Peyer's patch (tissue), 4 donors: ENCODE measurements around the gene CCDC63. TPM values are rescaled to one million over a fixed set of nuclear protein-coding genes. Genes with fewer than 3 reads are reported as not detected.

Experiments used
- DNase-seq, 3 donors: peaks; one replicate each; pipeline ENCODE4 v3.0.0-alpha.2; 2017 to 2019
- H3K27ac ChIP-seq, 4 donors: fragments of 200-600 bp; sonication (generic); one replicate each; pipeline ENCODE4 v1.5.1; 2016 to 2019
- H3K27me3 ChIP-seq, 2 donors: fragments of 200-600 bp; sonication (generic); one replicate each; pipeline ENCODE4 v1.5.1; 2019
- H3K36me3 ChIP-seq, 3 donors: fragments of 200-600 bp; sonication (generic); one replicate each; pipeline ENCODE4 v1.5.1; 2016 to 2019
- H3K4me1 ChIP-seq, 4 donors: fragments of 200-600 bp; sonication (generic); one replicate each; pipeline ENCODE4 v1.5.1; 2016 to 2019
- H3K4me3 ChIP-seq, 4 donors: fragments of 200-600 bp; sonication (generic); 1 replicate in 3 of 4; 2 replicates in 1 of 4; pipeline ENCODE4 v1.5.1; 2016 to 2019; ENCODE audit warnings: mild to moderate bottlenecking in 1 of 4
- H3K9me3 ChIP-seq, 4 donors: fragments of 200-600 bp; sonication (generic); one replicate each; pipeline ENCODE4 v1.5.1; 2016 to 2019; ENCODE audit warnings: mild to moderate bottlenecking in 1 of 4
- POLR2A ChIP-seq, 2 donors: fragments of 450-650 bp; IDR thresholded peaks; one replicate each; pipeline ENCODE4 v1.5.1; 2017; ENCODE audit warnings: antibody characterized with exemption in 2 of 2, mild to moderate bottlenecking in 2 of 2, moderate library complexity in 2 of 2
- total RNA-seq, 4 donors: library from RNA; depleted of rRNA; stranded (reverse); fragments of >200 nt; gene quantifications; one replicate each; pipeline ENCODE4 v1.1.0, GENCODE V29; 2016
- TF ChIP-seq, protein P1 (sequence below), 6 experiments: fragments of 450-650 bp in 4 of 6; fragments of 200-600 bp in 2 of 6; sonication (generic) in 1 of 6; IDR thresholded peaks; one replicate each; pipeline ENCODE4 v1.5.1; 2017 to 2019; ENCODE audit warnings: antibody characterized with exemption in 6 of 6, mild to moderate bottlenecking in 3 of 6, moderate library complexity in 1 of 6

Gene CCDC63
- total RNA-seq, 4 donors from 2014 or later = not detected

DNA sequence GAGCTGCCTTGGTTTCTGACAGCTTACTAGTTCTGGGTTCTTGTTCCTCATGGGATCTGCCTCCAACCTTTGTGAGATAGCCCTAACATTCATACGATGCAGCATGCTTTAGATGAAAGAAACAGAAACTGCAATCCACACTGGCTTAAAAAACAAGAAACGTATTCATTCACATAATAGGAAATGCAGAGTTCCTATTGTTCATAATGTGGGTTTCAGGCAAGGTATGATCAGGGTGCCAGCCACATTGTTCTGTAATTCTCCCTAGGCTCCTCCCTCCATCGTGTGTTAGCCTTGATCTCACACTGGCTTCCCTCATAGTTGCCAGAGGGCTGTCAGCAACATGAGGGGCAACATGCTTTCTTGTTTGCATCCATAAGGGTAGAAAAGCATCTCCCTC lies 2.7 kb upstream of the CCDC63 start:
- Histone ChIP-seq H3K27me3 (no peaks in the 10 kb centered on the region), H3K4me3 (no peak overlapping the region), H3K27ac (no peak overlapping the region), H3K4me1 (peaks cover 0 to 3% (median 0%) of the 10 kb centered on the region in 4 donors), H3K9me3 (no peaks in the 10 kb centered on the region), H3K36me3 (no peaks in the 10 kb centered on the region)
- TF ChIP-seq, protein P1, sequence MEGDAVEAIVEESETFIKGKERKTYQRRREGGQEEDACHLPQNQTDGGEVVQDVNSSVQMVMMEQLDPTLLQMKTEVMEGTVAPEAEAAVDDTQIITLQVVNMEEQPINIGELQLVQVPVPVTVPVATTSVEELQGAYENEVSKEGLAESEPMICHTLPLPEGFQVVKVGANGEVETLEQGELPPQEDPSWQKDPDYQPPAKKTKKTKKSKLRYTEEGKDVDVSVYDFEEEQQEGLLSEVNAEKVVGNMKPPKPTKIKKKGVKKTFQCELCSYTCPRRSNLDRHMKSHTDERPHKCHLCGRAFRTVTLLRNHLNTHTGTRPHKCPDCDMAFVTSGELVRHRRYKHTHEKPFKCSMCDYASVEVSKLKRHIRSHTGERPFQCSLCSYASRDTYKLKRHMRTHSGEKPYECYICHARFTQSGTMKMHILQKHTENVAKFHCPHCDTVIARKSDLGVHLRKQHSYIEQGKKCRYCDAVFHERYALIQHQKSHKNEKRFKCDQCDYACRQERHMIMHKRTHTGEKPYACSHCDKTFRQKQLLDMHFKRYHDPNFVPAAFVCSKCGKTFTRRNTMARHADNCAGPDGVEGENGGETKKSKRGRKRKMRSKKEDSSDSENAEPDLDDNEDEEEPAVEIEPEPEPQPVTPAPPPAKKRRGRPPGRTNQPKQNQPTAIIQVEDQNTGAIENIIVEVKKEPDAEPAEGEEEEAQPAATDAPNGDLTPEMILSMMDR (IDR thresholded peaks at IDR 0.05) = no peak
- no peak for TF ChIP-seq POLR2A (IDR thresholded peaks at IDR 0.05)
- no peak for DNase-seq

DNA sequence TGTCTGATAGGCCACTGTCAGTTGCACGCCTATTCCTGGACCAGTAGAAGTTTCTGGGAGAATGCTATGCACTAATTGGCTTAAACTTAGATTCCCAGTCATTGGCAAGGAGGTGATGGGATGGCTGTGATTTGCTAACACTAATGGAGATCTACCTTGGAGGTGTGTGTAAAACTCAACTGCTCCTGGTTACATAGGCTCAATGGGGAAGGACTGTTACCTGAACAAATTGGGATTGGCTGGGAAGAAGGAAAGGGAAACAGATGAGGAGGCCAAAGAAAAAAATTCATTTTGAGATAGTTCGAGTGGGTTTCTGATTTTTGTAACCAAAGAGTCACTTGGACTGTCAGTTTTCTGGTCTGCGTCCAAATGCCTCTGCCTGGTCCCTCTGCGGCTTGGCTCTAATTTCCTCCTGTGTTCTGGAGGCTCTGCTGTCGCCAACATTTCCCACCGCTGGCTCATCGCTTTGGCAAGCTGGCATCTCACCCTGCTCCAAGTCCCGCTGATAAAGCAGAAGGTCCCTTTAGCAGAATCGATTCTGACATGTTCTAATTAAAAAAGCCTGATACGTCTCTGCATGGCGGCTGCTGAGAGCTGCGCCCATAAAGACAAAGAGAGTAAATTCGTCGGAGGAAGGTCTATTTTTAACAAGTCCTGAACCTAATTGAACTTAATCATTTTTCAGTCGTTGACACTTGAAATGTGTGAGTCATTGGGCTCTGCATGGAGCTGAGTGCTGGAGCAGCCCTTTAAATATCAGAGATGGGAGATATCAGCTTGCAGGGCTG lies 2.0 kb upstream of the CCDC63 start:
- H3K9me3 ChIP-seq = no peaks in the 10 kb centered on the region
- TF ChIP-seq POLR2A (IDR thresholded peaks at IDR 0.05) = no peak
- TF ChIP-seq, protein P1 (IDR thresholded peaks at IDR 0.05) = no peak
- DNase-seq = no peak
- H3K36me3 ChIP-seq = no peaks in the 10 kb centered on the region
- no peak overlapping the region for H3K4me3 ChIP-seq
- H3K27ac ChIP-seq = no peak overlapping the region
- no peaks in the 10 kb centered on the region for H3K27me3 ChIP-seq
- H3K4me1 ChIP-seq = peaks cover 0 to 3% (median 0%) of the 10 kb centered on the region in 4 donors

DNA sequence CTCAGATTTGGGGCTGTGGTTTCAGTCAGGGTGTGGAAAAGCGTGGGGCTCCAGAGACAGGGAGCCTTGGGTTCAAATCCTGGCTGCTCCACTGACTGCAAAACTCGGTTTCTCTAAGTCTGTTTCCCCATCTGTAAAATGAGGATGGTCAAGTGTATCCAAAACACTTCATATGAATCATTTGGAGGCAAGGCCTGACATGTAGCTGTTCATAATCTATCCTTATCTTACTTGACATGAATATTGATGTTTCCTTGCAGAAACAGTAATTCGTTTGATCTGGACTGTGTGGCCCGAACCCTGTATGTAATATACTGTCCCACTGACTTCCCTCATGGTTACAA lies 1.5 kb upstream of the CCDC63 start:
- TF ChIP-seq POLR2A (IDR thresholded peaks at IDR 0.05) = no peak
- TF ChIP-seq, protein P1 (IDR thresholded peaks at IDR 0.05) = no peak
- no peak overlapping the region for H3K4me3 ChIP-seq
- H3K9me3 ChIP-seq = no peaks in the 10 kb centered on the region
- peaks cover 0 to 3% (median 0%) of the 10 kb centered on the region in 4 donors for H3K4me1 ChIP-seq
- H3K27me3 ChIP-seq = no peaks in the 10 kb centered on the region
- H3K27ac ChIP-seq = no peak overlapping the region
- no peaks in the 10 kb centered on the region for H3K36me3 ChIP-seq
- DNase-seq = no peak

DNA sequence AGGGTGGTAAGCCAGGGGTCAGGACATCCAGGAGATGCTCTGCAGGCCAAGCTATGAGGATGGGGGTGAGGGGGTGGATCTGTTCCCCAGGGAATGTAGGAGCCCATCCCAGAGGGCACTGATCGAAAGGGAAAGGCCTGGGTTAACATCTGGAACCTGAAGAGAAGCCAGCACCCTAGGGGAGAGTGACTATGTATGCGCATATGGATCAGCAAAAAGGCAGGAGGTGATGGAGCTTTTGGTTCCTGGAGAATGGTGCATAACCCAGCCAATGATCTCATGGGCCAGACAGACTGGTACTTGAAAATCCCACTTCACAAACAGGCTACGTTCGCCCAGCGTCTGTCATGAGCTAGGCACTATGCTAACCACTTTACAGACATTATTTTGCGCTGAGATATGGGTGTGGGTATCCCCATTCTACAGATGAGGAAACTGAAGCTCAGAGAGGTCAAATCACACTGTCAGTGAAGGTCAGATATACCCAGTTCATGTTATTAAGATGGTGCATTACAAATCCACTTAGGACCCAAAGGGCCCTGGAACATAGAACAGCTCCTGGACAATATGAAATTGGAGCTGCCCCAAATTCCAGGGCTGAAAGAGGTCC lies 1.6 kb downstream of the CCDC63 start:
- H3K27ac ChIP-seq = no peak overlapping the region
- no peaks in the 10 kb centered on the region for H3K36me3 ChIP-seq
- H3K4me3 ChIP-seq = no peak overlapping the region
- peaks cover 0 to 3% (median 0%) of the 10 kb centered on the region in 4 donors for H3K4me1 ChIP-seq
- H3K27me3 ChIP-seq = no peaks in the 10 kb centered on the region
- DNase-seq = no peak
- TF ChIP-seq, protein P1 (IDR thresholded peaks at IDR 0.05) = no peak
- no peak for TF ChIP-seq POLR2A (IDR thresholded peaks at IDR 0.05)
- no peaks in the 10 kb centered on the region for H3K9me3 ChIP-seq

DNA sequence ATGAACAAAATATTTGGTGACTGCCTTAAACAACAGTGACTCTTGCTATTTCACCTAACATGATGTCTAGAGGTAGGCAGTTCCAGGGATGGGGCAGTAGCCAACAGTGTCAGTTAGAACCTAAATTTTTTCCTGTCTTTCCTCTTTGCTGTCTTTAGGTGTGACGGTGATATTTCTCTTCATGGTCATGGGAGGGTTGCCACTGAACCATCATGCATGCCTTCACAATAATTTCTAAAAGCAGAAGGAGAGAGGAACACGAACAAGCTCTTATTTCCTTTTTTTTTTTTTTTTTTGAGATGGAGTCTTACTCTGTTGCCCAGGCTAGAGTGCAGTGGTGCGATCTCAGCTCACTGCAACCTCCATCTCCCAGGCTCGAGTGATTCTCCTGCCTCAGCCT lies 2.4 kb downstream of the CCDC63 start:
- TF ChIP-seq, protein P1 (IDR thresholded peaks at IDR 0.05) = no peak
- TF ChIP-seq POLR2A (IDR thresholded peaks at IDR 0.05) = no peak

More for the DNA sequence above, 2.4 kb downstream of the CCDC63 start:
- no peak for DNase-seq
- Histone ChIP-seq H3K9me3 (no peaks in the 10 kb centered on the region), H3K27ac (no peak overlapping the region), H3K4me3 (no peak overlapping the region), H3K27me3 (no peaks in the 10 kb centered on the region), H3K4me1 (peaks cover 0 to 3% (median 0%) of the 10 kb centered on the region in 4 donors), H3K36me3 (no peaks in the 10 kb centered on the region)
